NT2/D1 (cell line): Measurements from ENCODE around the gene ARL6IP5.

Source experiments
- SUZ12 ChIP-seq: IDR thresholded peaks from 2 replicates; pipeline ENCODE4 v1.6.1; 2011; ENCODE audit not compliant: insufficient read length, insufficient read depth; ENCODE audit errors: extremely low read depth
- YY1 ChIP-seq: IDR thresholded peaks from 2 replicates; pipeline ENCODE4 v1.6.1; 2011; ENCODE audit not compliant: insufficient read length, insufficient read depth

DNA sequence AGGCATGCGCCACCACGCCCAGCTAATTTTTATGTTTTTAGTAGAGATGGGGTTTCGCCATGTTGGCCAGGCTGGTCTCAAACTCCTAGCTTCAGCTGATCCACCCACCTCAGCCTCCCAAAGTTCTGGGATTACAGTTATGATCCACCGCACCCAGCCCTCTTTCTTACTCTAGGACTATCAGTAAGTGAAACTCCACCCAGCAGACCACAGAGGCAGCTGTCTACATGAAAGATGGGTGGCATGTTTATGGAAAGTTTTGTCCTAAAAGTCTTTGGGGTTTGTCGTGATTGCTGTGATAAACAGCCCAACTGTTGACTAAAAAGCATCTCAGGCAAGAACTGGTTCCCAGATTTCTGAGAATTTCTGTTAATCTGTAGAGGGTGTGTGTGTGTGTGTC is 10.9 kb downstream of the ARL6IP5 start:
- TF ChIP-seq YY1, result no peak
- no peak for TF ChIP-seq SUZ12
